ENCODE measurements around the gene CCDC47. TPM values are rescaled to one million over a fixed set of nuclear protein-coding genes. Genes with fewer than 3 reads are reported as not detected.
A peak's percentile ranks its signal among the peaks of the same experiment; 100 is the strongest.

CCDC47 gene
- polyA plus RNA-seq, 3 donors: 15.2 to 56.4 (median 43.0) TPM

GRCh38 chr17:63695889-63696288, 77.5 kb downstream of the CCDC47 start:
- no peak overlapping the region for H3K9ac ChIP-seq (ENCODE audit: insufficient read depth, low read length, poor library complexity, severe bottlenecking)
- WGBS (ENCODE audit: insufficient coverage): no CpG with 5 or more reads among the region's 6 CpGs
- H3K36me3 Mint-ChIP-seq: peaks cover 53 to 74% of the 10 kb centered on the region in 2 donors

More at GRCh38 chr17:63695889-63696288, 77.5 kb downstream of the CCDC47 start:
- H3K9me3 Mint-ChIP-seq: no peaks in the 10 kb centered on the region
- H3K79me2 ChIP-seq (ENCODE audit: insufficient read depth, low read length): peaks cover 31% of the 10 kb centered on the region
- peak overlapping the region; percentile 100 for H3K4me2 ChIP-seq (replicated peaks; ENCODE audit: extremely low read depth, low read length, poor library complexity, severe bottlenecking)
- no peak for DNase-seq
- H2AFZ ChIP-seq (ENCODE audit: insufficient read depth, low read depth, low read length, poor library complexity, severe bottlenecking): no peak overlapping the region
- H3K27me3 ChIP-seq (ENCODE audit: control insufficient read depth in 2 of 2, insufficient read depth in 2 of 2, low read length in 2 of 2): no peaks in the 10 kb centered on the region
- H3K27ac Mint-ChIP-seq: peak overlapping the region; percentile 5 to 94 (median 83)
- H3K4me3 ChIP-seq (replicated peaks in 1 of 3; ENCODE audit: low read depth in 2 of 3, low read length in 3 of 3): peak overlapping the region in 1 of 3 experiments; percentile 28
- intact Hi-C loops (cut with micrococcal nuclease): loop anchor here (5.0 to 10.0 kb wide), 8 partner anchors 44 to 146 kb away; partner anchors contain the start of genes CCDC47 (in 2 of the 2), DDX42 (in 2 of the 2), DCAF7 (in 1 of the 2) and FTSJ3 (in 1 of the 2)
- peaks cover 46% of the 10 kb centered on the region for H3K4me1 Mint-ChIP-seq
- peaks cover 0 to 3% (median 0%) of the 10 kb centered on the region in 3 donors for H3K27me3 Mint-ChIP-seq (ENCODE audit: low read depth in 3 of 3)
- no peak for TF ChIP-seq CTCF (IDR thresholded peaks at IDR 0.05)
- H3K4me1 ChIP-seq (ENCODE audit: control insufficient read depth in 1 of 2, insufficient read depth in 2 of 2, low read length in 2 of 2): peaks cover 41 to 58% of the 10 kb centered on the region in 2 donors
- H3K4me3 Mint-ChIP-seq: no peak overlapping the region
- H3K36me3 ChIP-seq (replicated peaks in 1 of 2; ENCODE audit: control insufficient read depth in 1 of 2, insufficient read depth in 2 of 2, low read length in 2 of 2): peaks cover 59 to 70% of the 10 kb centered on the region in 2 donors
- peak overlapping the region; percentile 70 to 85 for H3K27ac ChIP-seq (ENCODE audit: low read depth in 1 of 2, low read length in 2 of 2)
- peaks cover 85% of the 10 kb centered on the region for H4K20me1 ChIP-seq (ENCODE audit: insufficient read depth, low read length)
- H3K9me3 ChIP-seq (replicated peaks in 1 of 2; ENCODE audit: control insufficient read depth in 1 of 2, insufficient read depth in 1 of 2, low read length in 2 of 2): no peaks in the 10 kb centered on the region

Other genes with a start within 250 kb of the CCDC47 start
- gene DCAF7, start 223.1 kb downstream of the CCDC47 start, polyA plus RNA-seq: 10 to 100 TPM; 41.9 to 89.4 (median 58.1) TPM
- gene TACO1, start 172.7 kb downstream of the CCDC47 start, polyA plus RNA-seq: 10 to 100 TPM in 1 of 3 donors, 1 to 10 TPM in 2; 4.1 to 12.5 (median 9.5) TPM
- 100 to 1,000 TPM in 1 of 3 donors, 10 to 100 TPM in 2; 52.2 to 219 (median 63.6) TPM for gene MAP3K3, start 151.2 kb downstream of the CCDC47 start, polyA plus RNA-seq
- 100 to 1,000 TPM; 315 to 631 (median 334) TPM for gene LIMD2, start 73.5 kb downstream of the CCDC47 start, polyA plus RNA-seq
- gene STRADA, start 31.8 kb downstream of the CCDC47 start, polyA plus RNA-seq: 10 to 100 TPM; 12.5 to 51.9 (median 19.8) TPM
- 10 to 100 TPM in 1 of 3 donors, 1 to 10 TPM in 2; 3.1 to 89.2 (median 5.3) TPM for gene DDX42, start 573 bp upstream of the CCDC47 start, polyA plus RNA-seq
- 10 to 100 TPM; 82.8 to 97.2 (median 88.3) TPM for gene PSMC5, start 53.8 kb upstream of the CCDC47 start, polyA plus RNA-seq
- gene FTSJ3, start 54.1 kb upstream of the CCDC47 start, polyA plus RNA-seq: 10 to 100 TPM in 2 of 3 donors, 1 to 10 TPM in 1; 9.2 to 23.7 (median 15.0) TPM
- 10 to 100 TPM; 60.2 to 77.9 (median 64.0) TPM for gene SMARCD2, start 69.1 kb upstream of the CCDC47 start, polyA plus RNA-seq
- gene CSH2, start 100.1 kb upstream of the CCDC47 start, polyA plus RNA-seq: not detected
- not detected for gene GH2, start 108.3 kb upstream of the CCDC47 start, polyA plus RNA-seq
- gene CSH1, start 123.0 kb upstream of the CCDC47 start, polyA plus RNA-seq: not detected
- gene CSHL1, start 137.7 kb upstream of the CCDC47 start, polyA plus RNA-seq: not detected
- not detected for gene GH1, start 145.2 kb upstream of the CCDC47 start, polyA plus RNA-seq
- 10 to 100 TPM; 19.6 to 21.8 (median 20.9) TPM for gene CD79B, start 158.7 kb upstream of the CCDC47 start, polyA plus RNA-seq
- not detected for gene SCN4A, start 199.3 kb upstream of the CCDC47 start, polyA plus RNA-seq
- gene PRR29, start 224.8 kb upstream of the CCDC47 start, polyA plus RNA-seq: 1 to 10 TPM in 2 of 3 donors, under 1 TPM in 1; 0.03 to 2.1 (median 1.4) TPM
- gene ICAM2, start 247.0 kb upstream of the CCDC47 start, polyA plus RNA-seq: 100 to 1,000 TPM; 111 to 186 (median 174) TPM